GM03348 (cell line): ENCODE measurements around the gene ANXA11.

Experiments used
- DNase-seq: peaks from one replicate; pipeline ENCODE4 v3.0.0; 2012; ENCODE audit warnings: low spot score

Gene ANXA11

GRCh38 chr10:80165173-80165572 lies 40.2 kb downstream of the ANXA11 start:
- peak; percentile 44 for DNase-seq

- no peak for DNase-seq
These were observed 40.7 kb downstream of the ANXA11 start for GRCh38 chr10:80164596-80164995.

GRCh38 chr10:80163741-80164341 lies 41.5 kb downstream of the ANXA11 start:
- DNase-seq, result peak; percentile 64

- DNase-seq, result no peak
These were observed 43.8 kb downstream of the ANXA11 start for GRCh38 chr10:80161321-80162083.

- DNase-seq, result no peak
These were observed 44.7 kb downstream of the ANXA11 start for GRCh38 chr10:80160361-80161320.

- DNase-seq, result no peak
These were observed 46.0 kb downstream of the ANXA11 start for GRCh38 chr10:80159166-80159873.

- peak; percentile 91 for DNase-seq
These were observed 46.7 kb downstream of the ANXA11 start for GRCh38 chr10:80158598-80159127.

GRCh38 chr10:80158126-80158525 lies 47.2 kb downstream of the ANXA11 start:
- no peak for DNase-seq

GRCh38 chr10:80157561-80157960 lies 47.8 kb downstream of the ANXA11 start:
- DNase-seq, result no peak

GRCh38 chr10:80156216-80156615 lies 49.1 kb downstream of the ANXA11 start:
- no peak for DNase-seq

- DNase-seq, result no peak
These were observed 49.6 kb downstream of the ANXA11 start for GRCh38 chr10:80155696-80156215.

GRCh38 chr10:80154978-80155695 lies 50.2 kb downstream of the ANXA11 start:
- DNase-seq, result peak; percentile 81

- DNase-seq, result no peak
These were observed 50.7 kb downstream of the ANXA11 start for GRCh38 chr10:80154626-80154977.

GRCh38 chr10:80153460-80153859 lies 51.9 kb downstream of the ANXA11 start:
- DNase-seq, result no peak

GRCh38 chr10:80152820-80153219 lies 52.5 kb downstream of the ANXA11 start:
- DNase-seq, result no peak

GRCh38 chr10:80150172-80150571 lies 55.2 kb downstream of the ANXA11 start:
- DNase-seq, result no peak

- DNase-seq, result no peak
These were observed 56.2 kb downstream of the ANXA11 start for GRCh38 chr10:80149123-80149522.

- DNase-seq, result no peak
These were observed 57.1 kb downstream of the ANXA11 start for GRCh38 chr10:80148166-80148805.

- DNase-seq, result no peak
These were observed 58.4 kb downstream of the ANXA11 start for GRCh38 chr10:80146918-80147317.
